Transverse colon (tissue), 4 donors: ENCODE results near the gene SCG5.

Experiments used
- CTCF ChIP-seq, 5 experiments: fragments of 200-600 bp in 3 of 5; fragments of 450-650 bp in 2 of 5; sonication (generic) in 3 of 5; IDR thresholded peaks; 1 replicate in 2 of 5; 2 replicates in 3 of 5; pipeline ENCODE4 v1.5.1; 2016 to 2017; ENCODE audit warnings: antibody characterized with exemption in 5 of 5, inconsistent platforms in 3 of 5, mild to moderate bottlenecking in 2 of 5, moderate library complexity in 1 of 5
- POLR2A ChIP-seq: fragments of 450-650 bp; IDR thresholded peaks from one replicate; pipeline ENCODE4 v1.6.1; 2016; ENCODE audit warnings: antibody characterized with exemption, mild to moderate bottlenecking, moderate library complexity
- POLR2AphosphoS5 ChIP-seq, 3 donors: sonication (generic); formaldehyde crosslinking; IDR thresholded peaks; one replicate each; pipeline ENCODE4 v1.6.1; 2016; ENCODE audit warnings: antibody characterized with exemption in 3 of 3

- TF ChIP-seq CTCF (IDR thresholded peaks at IDR 0.05) = no peak
- TF ChIP-seq POLR2A = no peak
- TF ChIP-seq POLR2AphosphoS5 (IDR thresholded peaks at IDR 0.05) = no peak
Measured at GRCh38 chr15:32656496-32656895, 15.0 kb downstream of the SCG5 start.
